ENCODE results near the gene FARS2.
"Not testable (repeated sequence)": the region's sequence is repeated elsewhere in the genome, so short reads cannot be mapped to it uniquely, and the experiment has no call there.

The FARS2 gene

DNA sequence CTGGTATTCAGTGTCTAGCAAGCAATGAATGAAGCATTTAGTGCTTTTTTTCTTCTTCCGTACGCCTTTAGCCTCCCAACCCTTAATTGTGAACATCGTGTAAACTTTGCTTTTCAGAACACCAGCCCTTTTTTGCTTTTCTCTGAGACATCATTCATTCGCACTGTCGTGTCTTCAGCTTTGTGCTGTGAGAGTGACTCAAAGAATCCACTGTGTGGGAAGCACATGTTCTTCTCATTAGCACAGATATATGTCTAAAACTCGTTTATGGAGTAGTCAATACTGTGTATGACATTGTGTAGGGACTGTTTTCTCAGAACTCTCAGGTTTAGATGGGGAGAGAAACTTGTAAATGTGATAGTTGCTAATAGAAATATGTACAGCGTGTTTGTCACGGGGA, 279.1 kb downstream of the FARS2 start:
- DNase-seq (ENCODE audit: low spot score) = no peak

DNA sequence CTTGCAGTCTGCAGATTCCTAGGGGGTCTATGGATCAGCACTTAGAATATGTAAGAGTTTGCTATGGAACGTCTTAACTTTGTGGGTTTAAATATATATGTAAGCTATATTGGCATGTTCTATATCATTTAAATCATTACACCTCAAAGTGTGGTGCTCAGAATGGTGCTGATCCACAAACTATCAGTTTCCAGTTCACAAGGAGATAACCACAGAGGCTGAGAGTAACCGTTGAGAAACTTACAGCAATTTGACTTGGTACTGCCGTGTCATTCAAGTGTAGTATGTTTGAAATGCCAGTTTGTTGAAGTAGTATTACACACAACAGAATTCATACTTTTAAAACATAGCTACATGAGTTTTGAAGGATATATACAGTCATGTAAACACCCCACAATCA, 279.7 kb downstream of the FARS2 start:
- DNase-seq (ENCODE audit: low spot score) = no peak

DNA sequence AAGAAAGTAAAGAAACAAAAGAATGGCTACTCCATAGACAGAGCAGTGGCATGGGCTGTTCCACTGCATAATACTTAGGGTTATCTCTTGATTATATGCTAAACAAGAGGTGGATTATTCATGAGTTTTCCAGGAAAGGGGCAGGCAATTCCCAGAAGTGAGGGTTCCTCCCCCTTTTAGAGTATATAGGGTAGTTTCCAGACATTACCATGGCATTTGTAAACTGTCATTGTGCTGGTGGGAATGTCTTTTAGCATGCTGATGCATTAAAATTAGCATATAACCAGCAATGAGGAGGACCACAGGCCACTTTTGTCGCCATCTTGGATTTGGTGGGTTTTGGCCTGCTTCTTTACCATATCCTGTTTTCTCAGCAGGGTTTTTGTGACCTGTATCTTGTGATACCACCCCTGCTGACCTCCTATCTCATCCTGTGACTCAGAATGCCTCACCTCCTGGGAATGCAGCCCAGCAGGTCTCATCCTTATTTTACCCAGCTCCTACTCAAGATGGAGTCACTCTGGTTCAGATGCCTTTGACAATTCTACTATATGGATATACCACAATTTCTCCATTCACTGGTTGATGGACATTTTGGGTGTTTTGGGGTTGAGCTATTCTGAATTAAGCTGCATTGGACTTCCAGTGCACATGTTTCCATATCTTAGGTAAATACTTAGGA, 280.6 kb downstream of the FARS2 start:
- DNase-seq (ENCODE audit: low spot score) = no peak

DNA sequence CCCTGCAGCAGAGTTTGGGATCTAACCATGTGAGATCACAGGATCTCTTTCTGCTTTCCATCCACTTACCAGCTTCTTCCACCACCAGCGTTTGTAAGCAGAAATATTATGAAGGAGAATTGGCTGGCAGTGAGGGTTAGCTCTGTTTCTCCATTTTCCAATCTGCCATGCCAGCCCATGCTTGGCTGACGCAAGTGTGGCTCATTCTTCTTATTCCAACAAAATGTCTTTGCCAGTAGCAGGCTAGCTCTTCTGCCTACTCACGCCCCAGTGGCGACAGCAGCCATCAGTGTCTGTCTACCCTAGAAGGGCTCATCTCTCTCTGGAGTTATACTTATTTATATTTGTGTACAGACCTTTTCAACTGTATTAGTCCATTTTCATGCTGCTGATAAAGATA, 286.2 kb downstream of the FARS2 start:
- no peak for DNase-seq (ENCODE audit: low spot score)

DNA sequence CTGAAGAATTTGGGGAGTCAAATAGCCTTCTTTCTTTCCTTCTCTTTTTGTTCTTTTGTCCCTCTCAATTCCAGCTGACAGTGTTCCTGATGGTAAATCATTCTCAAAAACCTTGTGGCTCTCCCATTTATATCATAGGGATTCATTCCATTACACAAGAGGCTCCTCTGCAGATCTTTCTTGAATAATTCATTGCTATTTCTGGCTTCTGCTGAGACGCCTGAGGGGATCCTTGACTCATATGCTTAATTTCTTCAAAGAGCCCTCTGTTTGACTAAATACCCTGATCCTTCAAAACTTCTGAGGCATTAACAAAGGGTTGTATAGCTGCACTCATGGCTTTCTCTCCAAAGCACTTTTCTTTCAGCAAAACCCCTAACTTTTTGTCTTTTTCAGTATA, 289.3 kb downstream of the FARS2 start:
- no peak for DNase-seq (ENCODE audit: low spot score)

- DNase-seq (ENCODE audit: low spot score) = no peak
Observed at GRCh38 chr6:5552243-5552642, 290.9 kb downstream of the FARS2 start.

DNA sequence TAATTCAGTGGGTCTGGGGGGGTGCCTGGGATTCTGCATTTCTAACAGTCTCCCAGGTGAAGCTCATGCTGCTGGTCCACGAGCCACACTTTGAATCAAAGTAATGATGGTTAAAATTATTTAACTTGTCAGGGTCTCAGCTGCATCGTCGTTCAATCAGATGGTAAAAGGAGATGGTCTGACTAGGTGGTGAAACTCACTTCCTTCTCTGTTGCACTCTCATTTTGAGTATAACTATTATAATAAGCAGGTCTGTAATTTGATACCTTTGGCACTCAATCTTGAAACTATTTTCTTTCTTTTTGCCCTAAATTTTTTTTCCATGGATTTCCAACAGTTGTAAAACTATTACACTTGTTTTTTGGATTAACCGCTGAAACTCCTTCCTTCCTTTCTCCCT, 292.5 kb downstream of the FARS2 start:
- no peak for DNase-seq (ENCODE audit: low spot score)

GRCh38 chr6:5554226-5554625, 292.9 kb downstream of the FARS2 start:
- no peak for DNase-seq (ENCODE audit: low spot score)

DNA sequence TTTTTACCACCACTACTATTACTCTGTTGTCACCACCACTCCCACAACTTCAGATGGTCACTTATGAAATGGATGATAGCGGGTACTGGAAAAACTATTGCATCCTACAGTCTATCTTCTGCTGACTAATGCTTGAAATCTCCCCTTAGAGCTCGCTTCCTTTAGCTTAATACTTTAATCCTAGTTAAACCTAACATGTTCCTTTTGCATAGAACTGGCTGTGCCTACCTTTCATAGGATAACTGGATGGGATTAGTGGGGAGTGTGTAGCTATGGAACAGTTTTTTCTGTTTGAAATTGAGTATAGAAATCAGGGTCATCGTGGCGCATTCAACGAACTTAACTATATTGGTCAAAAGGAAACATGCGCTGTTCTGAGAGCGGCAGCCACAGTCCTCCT, 294.7 kb downstream of the FARS2 start:
- no peak for DNase-seq (ENCODE audit: low spot score)

DNA sequence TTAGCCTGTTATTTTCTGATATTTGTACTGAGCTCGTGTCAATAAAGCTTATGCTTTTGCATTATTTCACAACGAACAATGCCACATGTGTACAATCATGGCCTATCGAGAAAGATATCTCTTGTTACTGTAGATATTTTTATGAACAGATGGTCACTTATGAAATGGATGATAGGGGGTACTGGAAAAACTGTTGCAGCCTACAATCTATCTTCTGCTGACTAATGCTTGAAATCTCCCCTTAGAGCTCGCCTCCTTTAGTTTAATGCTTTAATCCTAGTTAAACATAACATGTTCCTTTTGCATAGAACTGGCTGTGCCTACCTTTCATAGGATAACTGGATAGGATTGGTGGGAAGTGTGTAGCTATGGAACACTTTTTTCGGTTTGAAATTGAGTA, 296.2 kb downstream of the FARS2 start:
- DNase-seq (ENCODE audit: low spot score) = no peak

DNA sequence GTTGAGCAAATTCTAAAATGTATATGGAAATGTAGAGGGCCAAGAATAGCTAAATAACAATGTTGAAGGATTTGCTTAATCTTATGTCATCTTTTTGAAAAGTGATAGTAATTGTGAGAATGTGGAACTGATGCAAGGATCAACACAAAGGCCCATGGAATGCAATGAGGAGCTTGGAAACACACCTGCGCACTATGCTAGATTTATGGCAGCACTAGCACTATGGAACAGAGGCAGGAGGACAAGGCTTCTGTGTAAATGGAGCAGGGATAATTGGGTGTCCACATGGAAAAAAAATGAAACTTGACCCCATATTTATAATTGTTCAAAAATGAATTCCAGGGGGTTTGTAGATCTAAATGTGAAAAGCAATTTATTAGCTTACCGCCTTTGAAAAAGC, 298.3 kb downstream of the FARS2 start:
- DNase-seq (ENCODE audit: low spot score) = no peak

DNA sequence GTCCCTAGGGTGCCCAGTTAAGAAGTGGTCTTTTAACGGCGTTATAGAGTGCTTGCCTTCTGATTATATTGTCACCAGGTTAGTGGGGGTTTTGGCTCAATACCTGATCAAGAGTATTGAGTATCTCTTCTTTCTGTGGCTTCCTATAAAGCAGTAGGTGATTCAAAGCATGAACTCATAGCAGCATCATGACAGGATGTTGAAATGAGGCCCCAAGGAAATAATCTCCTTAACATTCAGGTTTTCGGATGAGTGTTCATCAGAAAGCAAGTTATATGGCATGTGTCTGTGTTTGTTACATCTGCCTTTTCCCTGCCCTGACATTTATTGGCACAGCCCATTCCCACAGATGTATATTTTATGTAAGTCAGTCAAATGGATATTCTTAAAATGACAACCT, 301.0 kb downstream of the FARS2 start:
- no peak for DNase-seq (ENCODE audit: low spot score)

- DNase-seq (ENCODE audit: low spot score) = no peak
Observed at GRCh38 chr6:5563086-5563485, 301.8 kb downstream of the FARS2 start.

- DNase-seq (ENCODE audit: low spot score) = not testable (repeated sequence)
Observed at GRCh38 chr6:5564746-5565145, 303.4 kb downstream of the FARS2 start.

DNA sequence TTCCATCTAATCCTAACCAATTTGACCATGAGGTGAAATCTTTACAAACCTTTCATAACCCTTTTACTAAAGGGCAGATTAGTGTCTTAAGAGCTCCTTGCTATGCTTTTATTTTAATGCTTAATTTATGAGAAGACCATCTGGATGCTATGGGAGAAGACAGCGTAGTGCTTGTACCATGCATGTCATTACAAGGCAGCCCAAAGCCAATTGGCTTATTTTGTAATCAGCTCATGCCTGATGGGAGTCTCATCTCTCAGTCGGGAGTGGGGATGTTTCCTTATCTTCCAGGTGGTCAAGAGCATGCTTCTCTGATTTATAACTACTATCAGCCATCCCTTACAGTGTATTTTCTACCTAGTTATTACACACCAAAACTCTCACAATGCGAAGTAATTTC, 304.7 kb downstream of the FARS2 start:
- no peak for DNase-seq (ENCODE audit: low spot score)

DNA sequence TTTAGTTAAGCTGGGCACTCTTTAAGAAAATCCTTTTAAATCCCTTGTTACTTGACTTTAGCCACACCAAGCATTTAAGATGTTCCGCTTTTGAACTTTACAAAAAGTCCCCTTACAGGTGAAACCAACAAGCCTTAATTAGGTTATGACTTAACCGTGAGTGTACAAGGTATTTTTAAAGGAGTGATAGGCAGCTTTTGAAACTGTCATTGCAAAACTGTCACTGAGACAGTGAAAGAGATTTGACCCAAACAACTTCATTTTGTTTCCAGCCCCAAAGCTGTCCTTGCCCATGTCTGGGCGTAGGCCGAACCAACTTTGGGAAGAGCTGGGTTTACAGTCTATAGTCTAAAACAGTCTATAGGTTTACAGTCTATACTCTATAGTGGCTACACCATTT, 305.4 kb downstream of the FARS2 start:
- DNase-seq (ENCODE audit: low spot score) = no peak

DNA sequence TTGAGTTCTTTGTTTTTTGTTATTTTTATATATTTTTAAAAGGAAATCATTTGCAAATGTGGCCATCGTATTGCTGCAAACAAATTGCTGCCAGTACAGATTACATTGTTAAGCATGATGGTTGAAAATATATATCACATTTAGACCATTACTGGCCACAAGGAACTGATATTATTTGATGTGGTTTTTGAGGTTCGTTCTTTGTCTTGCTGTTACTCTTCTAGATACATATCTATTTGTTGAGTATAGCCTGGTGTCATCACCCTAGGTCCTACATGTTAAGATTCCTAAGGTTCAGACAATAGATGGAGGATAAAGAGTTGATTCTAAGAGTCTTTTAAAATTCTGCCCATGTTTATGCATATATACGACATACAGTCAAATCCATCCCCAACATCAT, 306.0 kb downstream of the FARS2 start:
- no peak for DNase-seq (ENCODE audit: low spot score)

DNA sequence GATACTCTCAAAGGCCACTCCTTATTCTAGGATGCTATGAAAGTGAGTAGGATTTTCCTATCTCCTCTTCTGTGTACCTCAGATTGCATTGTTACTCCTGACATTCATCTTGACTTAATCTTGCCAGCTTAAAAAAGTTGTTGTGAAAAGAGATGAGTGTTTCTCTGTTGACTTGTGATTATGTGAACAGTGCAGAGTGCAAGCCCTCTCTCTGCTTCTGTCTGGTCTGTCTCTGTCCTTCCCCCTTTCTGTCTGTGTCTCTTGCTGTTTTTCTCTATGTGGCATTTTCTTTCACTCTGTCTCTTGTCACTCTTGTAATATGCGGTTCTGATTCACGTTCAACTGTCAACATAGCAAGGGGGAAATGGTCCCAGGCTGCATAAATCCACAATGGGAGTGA, 306.6 kb downstream of the FARS2 start:
- no peak for DNase-seq (ENCODE audit: low spot score)

- DNase-seq (ENCODE audit: low spot score) = no peak
Observed at GRCh38 chr6:5569491-5569890, 308.2 kb downstream of the FARS2 start.

GRCh38 chr6:5570641-5571040, 309.3 kb downstream of the FARS2 start:
- DNase-seq (ENCODE audit: low spot score) = no peak

DNA sequence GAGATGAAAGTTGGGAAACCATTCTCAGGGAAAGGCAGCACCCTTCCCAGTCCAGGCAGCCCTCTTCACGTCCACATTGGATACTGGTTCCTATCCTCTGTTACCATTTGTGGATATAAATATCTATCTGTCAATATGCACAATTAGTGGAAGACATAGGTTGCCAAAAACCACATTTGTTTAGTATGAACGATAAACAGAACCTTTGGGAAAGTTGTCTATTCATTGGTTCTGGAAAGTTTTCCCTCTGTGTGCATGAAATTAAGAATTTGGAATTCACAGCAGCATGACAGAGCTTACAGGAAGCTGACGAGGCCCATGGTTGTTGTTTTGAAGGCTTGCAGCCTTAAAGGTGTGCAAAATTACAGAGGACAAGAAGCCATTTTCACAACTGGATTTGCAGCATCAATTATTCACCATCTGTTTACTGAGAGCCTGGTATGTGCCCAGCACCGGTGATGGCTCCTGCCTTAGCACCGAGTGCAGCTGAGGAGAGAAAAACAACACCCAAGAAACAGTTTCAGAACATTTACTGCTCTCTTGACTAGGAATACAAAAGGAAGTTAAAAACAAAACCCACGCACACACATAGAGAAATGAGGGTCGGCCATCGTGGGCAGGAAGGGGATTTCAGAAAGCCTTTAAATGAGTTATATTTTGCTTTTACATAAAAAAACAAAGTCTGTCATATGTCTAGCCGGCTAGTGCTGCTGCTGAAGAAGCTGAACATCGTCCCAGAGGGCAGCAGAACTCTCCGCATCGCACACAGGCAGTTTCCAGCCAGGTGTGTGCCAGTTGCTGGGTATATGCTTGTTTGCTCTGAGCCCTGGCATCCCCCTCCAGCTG, 319.6 kb downstream of the FARS2 start:
- DNase-seq (ENCODE audit: low spot score) = no peak

GRCh38 chr6:5582762-5583161, 321.4 kb downstream of the FARS2 start:
- DNase-seq (ENCODE audit: low spot score) = no peak

DNA sequence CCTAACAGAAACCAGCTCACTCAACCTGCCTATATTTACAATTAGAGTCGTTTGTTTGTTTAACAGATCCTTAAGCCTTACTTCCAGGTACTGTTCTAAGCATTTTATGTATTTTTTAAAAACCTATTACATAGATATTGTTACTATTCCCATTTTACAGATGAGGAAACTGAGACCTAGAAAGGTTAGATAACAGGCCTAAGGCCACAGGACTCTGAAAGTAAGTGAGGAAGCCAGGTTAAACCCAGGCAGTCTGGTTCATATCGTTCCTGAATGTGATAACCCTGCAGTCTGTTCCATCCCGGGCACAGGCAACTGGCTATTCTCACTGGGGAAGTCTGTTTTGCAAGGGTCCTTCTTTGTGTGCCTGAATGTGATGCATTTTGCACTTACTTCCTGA, 322.2 kb downstream of the FARS2 start:
- no peak for DNase-seq (ENCODE audit: low spot score)

- no peak for DNase-seq (ENCODE audit: low spot score)
Observed at GRCh38 chr6:5584078-5584482, 322.8 kb downstream of the FARS2 start.

All from AG08396 (cell line).